HepG2 (cell line): Measurements from ENCODE around the gene STUB1.

Experiments
- BCL6 ChIP-seq: IDR thresholded peaks from 2 replicates; pipeline ENCODE4 v1.6.1; 2016; ENCODE audit warnings: missing genetic modification reagents, missing compliant biosample characterization
- BRCA1 ChIP-seq: sonication (generic); formaldehyde crosslinking; IDR thresholded peaks from 2 replicates; pipeline ENCODE4 v1.4.0; 2020; ENCODE audit warnings: missing genetic modification reagents
- DNMT1 ChIP-seq: sonication (generic); formaldehyde crosslinking; IDR thresholded peaks from 2 replicates; pipeline ENCODE4 v1.5.1; 2020; ENCODE audit warnings: mild to moderate bottlenecking, missing genetic modification reagents
- FOSL2 ChIP-seq: sonication (generic); formaldehyde crosslinking; IDR thresholded peaks from 2 replicates; pipeline ENCODE4 v1.4.0; 2020; ENCODE audit warnings: missing genetic modification reagents
- IRF9 ChIP-seq: sonication (generic); formaldehyde crosslinking; IDR thresholded peaks from 2 replicates; pipeline ENCODE4 v1.8.0; 2022; ENCODE audit warnings: missing genetic modification reagents, mild to moderate bottlenecking, borderline replicate concordance
- MAFF ChIP-seq: IDR thresholded peaks from 2 replicates; pipeline ENCODE4 v1.6.1; 2011; ENCODE audit warnings: low read depth, low read length, improper control_type of control experiment
- ZNF619 ChIP-seq: sonication (generic); formaldehyde crosslinking; IDR thresholded peaks from 2 replicates; pipeline ENCODE4 v1.4.0; 2020; ENCODE audit warnings: mild to moderate bottlenecking, missing genetic modification reagents
- ZNF749 ChIP-seq: sonication (generic); formaldehyde crosslinking; IDR thresholded peaks from 2 replicates; pipeline ENCODE4 v1.8.0; 2022; ENCODE audit warnings: mild to moderate bottlenecking, missing genetic modification reagents, moderate library complexity, borderline replicate concordance
- TF ChIP-seq, protein P1 (sequence below): sonication (generic); formaldehyde crosslinking; IDR thresholded peaks from 2 replicates; pipeline ENCODE4 v1.5.0; 2020; ENCODE audit warnings: mild to moderate bottlenecking, missing genetic modification reagents, moderate library complexity

GRCh38 chr16:638836-639235, 41.4 kb upstream of the STUB1 start:
- TF ChIP-seq DNMT1 (CRISPR knock-in tag): no peak
- TF ChIP-seq, protein P1, sequence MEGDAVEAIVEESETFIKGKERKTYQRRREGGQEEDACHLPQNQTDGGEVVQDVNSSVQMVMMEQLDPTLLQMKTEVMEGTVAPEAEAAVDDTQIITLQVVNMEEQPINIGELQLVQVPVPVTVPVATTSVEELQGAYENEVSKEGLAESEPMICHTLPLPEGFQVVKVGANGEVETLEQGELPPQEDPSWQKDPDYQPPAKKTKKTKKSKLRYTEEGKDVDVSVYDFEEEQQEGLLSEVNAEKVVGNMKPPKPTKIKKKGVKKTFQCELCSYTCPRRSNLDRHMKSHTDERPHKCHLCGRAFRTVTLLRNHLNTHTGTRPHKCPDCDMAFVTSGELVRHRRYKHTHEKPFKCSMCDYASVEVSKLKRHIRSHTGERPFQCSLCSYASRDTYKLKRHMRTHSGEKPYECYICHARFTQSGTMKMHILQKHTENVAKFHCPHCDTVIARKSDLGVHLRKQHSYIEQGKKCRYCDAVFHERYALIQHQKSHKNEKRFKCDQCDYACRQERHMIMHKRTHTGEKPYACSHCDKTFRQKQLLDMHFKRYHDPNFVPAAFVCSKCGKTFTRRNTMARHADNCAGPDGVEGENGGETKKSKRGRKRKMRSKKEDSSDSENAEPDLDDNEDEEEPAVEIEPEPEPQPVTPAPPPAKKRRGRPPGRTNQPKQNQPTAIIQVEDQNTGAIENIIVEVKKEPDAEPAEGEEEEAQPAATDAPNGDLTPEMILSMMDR (CRISPR knock-in tag): no peak
- TF ChIP-seq FOSL2: no peak
- no peak for TF ChIP-seq IRF9 (CRISPR knock-in tag)
- no peak for TF ChIP-seq ZNF749
- no peak for TF ChIP-seq BRCA1
- no peak for TF ChIP-seq BCL6
- no peak for TF ChIP-seq ZNF619 (CRISPR knock-in tag)
- TF ChIP-seq MAFF: no peak
